Hepatocyte (in vitro differentiated cells): Measurements from ENCODE around the gene MGAT5B. TPM values are rescaled to one million over a fixed set of nuclear protein-coding genes. Genes with fewer than 3 reads are reported as not detected.

ENCODE experiments used
- DNase-seq: peaks from one replicate; pipeline ENCODE4 v3.0.0-alpha.2; 2016; ENCODE audit warnings: low spot score
- H2AFZ ChIP-seq: fragments of 200-600 bp; sonication (generic); 2 replicates; pipeline ENCODE4 v1.6.0; 2016; ENCODE audit warnings: antibody characterized with exemption, mild to moderate bottlenecking
- H3K27ac ChIP-seq: fragments of 200-600 bp; sonication (generic); 2 replicates; pipeline ENCODE4 v1.5.1; 2016; ENCODE audit warnings: mild to moderate bottlenecking
- H3K27me3 ChIP-seq: fragments of 200-600 bp; sonication (generic); 2 replicates; pipeline ENCODE4 v1.6.1; 2016
- H3K36me3 ChIP-seq: fragments of 200-600 bp; sonication (generic); replicated peaks from 2 replicates; pipeline ENCODE4 v1.5.1; 2016; ENCODE audit warnings: low read depth; ENCODE audit not compliant: insufficient read depth
- H3K4me1 ChIP-seq: fragments of 200-600 bp; sonication (generic); 2 replicates; pipeline ENCODE4 v1.5.1; 2016; ENCODE audit warnings: mild to moderate bottlenecking, moderate library complexity; ENCODE audit not compliant: insufficient read depth
- H3K4me2 ChIP-seq: fragments of 200-600 bp; sonication (generic); 2 replicates; pipeline ENCODE4 v1.6.0; 2016
- H3K4me3 ChIP-seq: fragments of 200-600 bp; sonication (generic); 2 replicates; pipeline ENCODE4 v1.5.1; 2016; ENCODE audit warnings: mild to moderate bottlenecking
- H3K79me2 ChIP-seq: fragments of 200-600 bp; sonication (generic); 2 replicates; pipeline ENCODE4 v1.6.0; 2017; ENCODE audit warnings: mild to moderate bottlenecking
- H3K9me2 ChIP-seq: fragments of 200-600 bp; sonication (generic); replicated peaks from 2 replicates; pipeline ENCODE4 v1.6.0; 2017; ENCODE audit warnings: mild to moderate bottlenecking; ENCODE audit not compliant: insufficient read depth
- H3K9me3 ChIP-seq: fragments of 200-600 bp; sonication (generic); 2 replicates; pipeline ENCODE4 v1.5.1; 2016; ENCODE audit warnings: low read depth, mild to moderate bottlenecking
- H4K20me1 ChIP-seq: fragments of 200-600 bp; sonication (generic); 2 replicates; pipeline ENCODE4 v1.6.0; 2016; ENCODE audit warnings: mild to moderate bottlenecking; ENCODE audit not compliant: insufficient read depth, poor library complexity, severe bottlenecking
- CTCF ChIP-seq: fragments of 200-600 bp; sonication (generic); IDR thresholded peaks from 2 replicates; pipeline ENCODE4 v1.5.1; 2016; ENCODE audit warnings: antibody characterized with exemption, mild to moderate bottlenecking; ENCODE audit not compliant: poor library complexity
- EZH2 ChIP-seq: fragments of 200-600 bp; sonication (generic); IDR thresholded peaks from 2 replicates; pipeline ENCODE4 v1.6.1; 2016; ENCODE audit warnings: antibody characterized with exemption, mild to moderate bottlenecking, borderline replicate concordance
- EZH2phosphoT487 ChIP-seq: fragments of 200-600 bp; sonication (generic); IDR thresholded peaks from one replicate; pipeline ENCODE4 v1.6.1; 2018; ENCODE audit warnings: antibody characterized with exemption, mild to moderate bottlenecking, low read depth, moderate library complexity; ENCODE audit not compliant: unreplicated experiment, severe bottlenecking
- WGBS: methylation state at CpG from one replicate; pipeline ENCODE4 v1.1.6; 2016; ENCODE audit warnings: low lambda C conversion rate; ENCODE audit errors: missing lambda C conversion rate; 5-methylcytosine and 5-hydroxymethylcytosine counted together
- polyA plus RNA-seq: library from polyadenylated mRNA; unstranded; fragments of >200 nt; fragmentation: Nextera tagmentation; extraction: Ambion mirVana; gene quantifications from 2 replicates; pipeline ENCODE4 v1.2.1, GENCODE V29; 2016
- total RNA-seq: library from RNA; depleted of rRNA; stranded (reverse); fragments of >200 nt; gene quantifications from 2 replicates; pipeline ENCODE4 v1.2.3, GENCODE V29; 2014

MGAT5B gene
- total and polyA plus RNA-seq, 2 experiments from 2014 or later, result 0.89 to 1.1 TPM

- Histone ChIP-seq H3K27ac (no peak overlapping the region), H3K27me3 (peaks cover 30% of the 10 kb centered on the region), H3K4me3 (no peak overlapping the region), H3K9me3 (no peaks in the 10 kb centered on the region), H3K4me1 (no peaks in the 10 kb centered on the region), H3K9me2 (no peaks in the 10 kb centered on the region), H3K4me2 (no peak overlapping the region), H3K36me3 (no peaks in the 10 kb centered on the region), H4K20me1 (no peaks in the 10 kb centered on the region), H2AFZ (no peak overlapping the region), H3K79me2 (no peaks in the 10 kb centered on the region)
- TF ChIP-seq EZH2phosphoT487, result no peak
- TF ChIP-seq EZH2, result no peak
- no peak for TF ChIP-seq CTCF
- WGBS, result 71% methylated on average over 4 of the region's 4 CpGs
- DNase-seq, result no peak
Observed at GRCh38 chr17:76844485-76844829, 23.7 kb upstream of the MGAT5B start.

- no peaks in the 10 kb centered on the region for H3K9me3 ChIP-seq
- WGBS, result 72% methylated on average over 8 of the region's 8 CpGs
- no peaks in the 10 kb centered on the region for H3K4me1 ChIP-seq
- H3K27ac ChIP-seq, result no peak overlapping the region
- H3K4me3 ChIP-seq, result no peak overlapping the region
- no peaks in the 10 kb centered on the region for H3K36me3 ChIP-seq
- no peak for TF ChIP-seq EZH2phosphoT487
- no peak for TF ChIP-seq EZH2
- no peak for TF ChIP-seq CTCF
- no peak for DNase-seq
- peaks cover 30% of the 10 kb centered on the region for H3K27me3 ChIP-seq
- H2AFZ ChIP-seq, result no peak overlapping the region
- H3K4me2 ChIP-seq, result no peak overlapping the region
- H3K9me2 ChIP-seq, result no peaks in the 10 kb centered on the region
- no peaks in the 10 kb centered on the region for H4K20me1 ChIP-seq
- no peaks in the 10 kb centered on the region for H3K79me2 ChIP-seq
Observed at GRCh38 chr17:76844846-76845245, 23.4 kb upstream of the MGAT5B start.

- Histone ChIP-seq H3K4me3 (no peak overlapping the region), H3K27ac (no peak overlapping the region), H3K4me2 (no peak overlapping the region), H3K9me2 (no peaks in the 10 kb centered on the region), H2AFZ (no peak overlapping the region), H3K9me3 (no peaks in the 10 kb centered on the region), H3K4me1 (no peaks in the 10 kb centered on the region), H4K20me1 (no peaks in the 10 kb centered on the region), H3K27me3 (peaks cover 22% of the 10 kb centered on the region), H3K36me3 (no peaks in the 10 kb centered on the region), H3K79me2 (no peaks in the 10 kb centered on the region)
- DNase-seq, result no peak
- WGBS, result 77% methylated on average over 6 of the region's 6 CpGs
- no peak for TF ChIP-seq CTCF
- TF ChIP-seq EZH2, result no peak
- TF ChIP-seq EZH2phosphoT487, result no peak
Observed at GRCh38 chr17:76845541-76846017, 22.6 kb upstream of the MGAT5B start.

GRCh38 chr17:76847031-76847430 is 21.2 kb upstream of the MGAT5B start:
- Histone ChIP-seq H3K9me2 (no peaks in the 10 kb centered on the region), H3K27ac (no peak overlapping the region), H3K4me1 (no peaks in the 10 kb centered on the region), H3K4me2 (no peak overlapping the region), H3K4me3 (no peak overlapping the region), H2AFZ (no peak overlapping the region), H3K9me3 (no peaks in the 10 kb centered on the region), H4K20me1 (no peaks in the 10 kb centered on the region), H3K36me3 (no peaks in the 10 kb centered on the region), H3K79me2 (no peaks in the 10 kb centered on the region), H3K27me3 (peaks cover 10% of the 10 kb centered on the region)
- WGBS, result 91% methylated on average over 2 of the region's 2 CpGs
- no peak for DNase-seq
- TF ChIP-seq EZH2 (no peak), CTCF (no peak), EZH2phosphoT487 (no peak)
